Activated CD8-positive, alpha-beta memory T cell treated with anti-CD3 and anti-CD28 coated beads, Interleukin-2, amount 50 U/mL, for 1 hour (primary cell): ENCODE measurements around the gene DCAKD.

Experiments used
- DNase-seq: peaks from one replicate; pipeline ENCODE4 v3.0.0-alpha.2; 2020; ENCODE audit errors: extremely low read depth

DCAKD gene, protein sequence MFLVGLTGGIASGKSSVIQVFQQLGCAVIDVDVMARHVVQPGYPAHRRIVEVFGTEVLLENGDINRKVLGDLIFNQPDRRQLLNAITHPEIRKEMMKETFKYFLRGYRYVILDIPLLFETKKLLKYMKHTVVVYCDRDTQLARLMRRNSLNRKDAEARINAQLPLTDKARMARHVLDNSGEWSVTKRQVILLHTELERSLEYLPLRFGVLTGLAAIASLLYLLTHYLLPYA

DNA sequence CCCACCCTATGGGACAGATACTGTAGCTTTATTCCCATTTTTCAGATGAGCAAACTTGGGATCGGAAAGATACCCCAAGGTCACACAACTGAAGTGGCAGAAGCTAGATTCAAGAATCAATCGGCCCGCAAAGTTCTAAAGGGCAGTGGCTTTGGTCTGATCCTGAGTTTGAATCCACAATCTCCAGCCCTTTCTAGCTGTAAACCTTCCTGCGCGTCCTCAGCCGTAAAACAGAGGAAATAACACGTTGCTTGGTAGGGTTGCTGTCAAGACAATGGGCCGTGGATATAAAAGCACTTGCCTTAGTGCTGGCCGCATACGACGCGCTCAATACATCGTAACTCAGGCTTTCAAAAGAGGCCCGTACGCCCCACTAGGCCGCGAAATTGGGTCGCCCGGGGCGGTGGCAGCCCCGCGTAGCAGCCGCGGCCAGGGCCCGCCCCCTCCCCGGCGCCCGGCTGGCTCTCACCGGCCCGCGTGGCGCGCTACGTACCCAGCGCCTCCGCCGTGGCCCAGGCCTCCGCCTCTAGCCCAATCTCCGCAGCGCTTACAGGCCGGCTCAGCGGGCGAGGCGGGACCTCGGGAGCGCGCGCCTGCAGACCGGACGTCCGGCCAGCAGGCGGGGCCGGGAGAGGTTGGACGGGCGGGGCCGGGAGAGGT, at the start of gene DCAKD:
Gene DCAKD (minus strand): TSS at position 573 of the 660 bp plus-strand sequence. CDS start 16,747 bp downstream, outside the sequence.
- peak; percentile 58 for DNase-seq

DNA sequence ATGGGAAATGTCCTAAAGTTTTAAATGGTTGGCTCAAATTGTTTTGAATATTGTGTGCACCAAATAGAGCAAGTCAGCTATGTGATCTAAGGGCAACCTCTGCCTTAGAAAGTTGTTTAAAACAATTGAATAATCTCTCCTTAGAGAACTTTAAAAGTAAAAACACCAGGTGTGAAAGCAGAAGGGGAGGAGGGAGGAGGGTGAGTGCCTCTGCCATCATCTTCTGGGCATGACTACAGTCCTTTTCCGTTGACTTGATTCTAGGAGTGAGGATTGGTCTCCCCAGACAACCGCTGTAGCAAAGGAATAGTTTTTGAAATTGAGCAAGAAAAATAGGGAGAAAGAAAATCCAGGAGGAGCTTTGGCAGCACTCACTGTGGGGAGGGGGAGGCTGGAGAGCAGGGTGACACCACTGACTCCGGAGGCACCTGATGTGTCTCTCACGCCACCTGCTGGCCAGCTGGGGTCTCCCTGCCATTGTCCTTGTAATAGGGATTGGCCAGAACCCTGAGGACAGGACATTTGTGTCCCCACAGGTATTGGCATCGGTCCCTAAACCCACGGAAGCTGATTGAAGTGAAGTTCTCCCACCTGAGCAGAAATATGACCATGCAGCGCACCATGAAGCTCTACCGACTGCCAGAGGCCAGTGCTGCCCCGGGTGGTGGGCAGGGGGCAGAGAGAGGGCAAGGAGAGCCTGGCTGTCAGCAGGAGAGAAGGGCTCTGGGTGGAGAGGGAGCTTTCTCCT, 47.6 kb upstream of the DCAKD start:
- DNase-seq, result peak; percentile 40

DNA sequence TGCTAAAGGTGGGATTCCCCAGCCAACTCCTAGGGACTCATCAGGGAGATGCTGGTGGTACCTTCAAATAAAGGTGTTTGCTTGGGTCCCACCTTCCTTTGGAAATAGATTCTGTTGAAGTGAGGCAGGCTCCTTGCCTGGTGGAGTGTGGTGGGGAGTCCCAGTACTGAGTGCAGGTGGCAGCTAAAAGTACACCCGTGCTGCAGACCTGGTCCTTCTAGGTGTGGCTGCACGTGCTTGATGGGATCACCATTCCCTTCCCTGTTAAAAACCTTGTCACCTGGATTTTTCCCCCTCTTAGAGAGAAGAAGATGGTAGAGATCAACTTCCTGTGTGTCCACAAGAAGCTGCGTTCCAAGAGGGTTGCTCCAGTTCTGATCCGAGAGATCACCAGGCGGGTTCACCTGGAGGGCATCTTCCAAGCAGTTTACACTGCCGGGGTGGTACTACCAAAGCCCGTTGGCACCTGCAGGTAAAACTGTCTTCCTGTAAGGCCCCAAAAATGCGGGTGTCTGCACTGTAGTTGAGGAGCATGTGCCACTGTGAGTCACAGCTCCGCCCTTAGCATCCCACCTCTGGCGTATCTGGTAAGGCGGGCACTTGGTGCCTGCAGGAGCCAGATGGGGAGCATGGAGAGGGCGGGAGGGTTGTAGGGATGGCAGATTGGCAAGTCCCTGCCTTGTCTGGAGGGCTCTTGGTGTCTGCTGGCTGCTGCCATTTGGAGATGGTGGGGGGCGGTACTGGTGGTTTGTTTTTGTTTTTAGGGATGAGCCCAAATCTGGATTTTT, 46.8 kb upstream of the DCAKD start:
- no peak for DNase-seq

DNA sequence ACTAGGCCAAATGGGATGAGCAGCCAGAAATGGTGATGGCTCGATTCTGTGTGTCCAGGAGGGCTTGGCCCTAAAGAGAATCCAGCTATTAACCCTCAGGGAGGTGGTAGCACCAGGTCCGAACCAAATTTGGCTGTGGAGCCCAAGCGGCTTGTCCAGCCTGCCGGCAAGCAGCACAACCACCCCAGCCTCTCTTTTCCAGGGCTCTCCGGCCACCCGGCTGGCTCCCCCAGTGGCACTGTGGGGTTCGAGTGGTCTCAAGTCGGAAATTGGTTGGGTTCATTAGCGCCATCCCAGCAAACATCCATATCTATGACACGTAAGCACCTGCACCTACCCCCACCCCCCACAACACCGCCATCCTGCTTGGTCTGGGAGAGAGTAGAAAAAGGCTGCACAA, 45.5 kb upstream of the DCAKD start:
- DNase-seq, result no peak

DNA sequence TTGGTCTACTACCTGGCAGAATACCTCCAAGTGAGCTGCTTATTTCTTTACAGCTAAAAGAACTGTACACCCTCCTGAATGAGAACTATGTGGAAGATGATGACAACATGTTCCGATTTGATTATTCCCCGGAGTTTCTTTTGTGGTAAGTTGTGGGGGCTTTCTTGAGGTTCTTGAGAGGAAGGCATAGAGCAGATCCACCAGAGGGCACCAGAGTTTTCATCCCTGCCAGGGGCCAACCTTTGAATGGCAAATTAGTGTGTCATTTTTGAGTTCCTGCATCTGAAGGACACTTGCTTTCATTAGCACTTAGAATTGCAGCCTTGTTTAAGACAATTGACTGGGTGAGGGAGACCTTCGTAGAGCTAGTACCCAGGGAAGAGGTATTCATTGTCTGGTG, 44.7 kb upstream of the DCAKD start:
- no peak for DNase-seq

DNA sequence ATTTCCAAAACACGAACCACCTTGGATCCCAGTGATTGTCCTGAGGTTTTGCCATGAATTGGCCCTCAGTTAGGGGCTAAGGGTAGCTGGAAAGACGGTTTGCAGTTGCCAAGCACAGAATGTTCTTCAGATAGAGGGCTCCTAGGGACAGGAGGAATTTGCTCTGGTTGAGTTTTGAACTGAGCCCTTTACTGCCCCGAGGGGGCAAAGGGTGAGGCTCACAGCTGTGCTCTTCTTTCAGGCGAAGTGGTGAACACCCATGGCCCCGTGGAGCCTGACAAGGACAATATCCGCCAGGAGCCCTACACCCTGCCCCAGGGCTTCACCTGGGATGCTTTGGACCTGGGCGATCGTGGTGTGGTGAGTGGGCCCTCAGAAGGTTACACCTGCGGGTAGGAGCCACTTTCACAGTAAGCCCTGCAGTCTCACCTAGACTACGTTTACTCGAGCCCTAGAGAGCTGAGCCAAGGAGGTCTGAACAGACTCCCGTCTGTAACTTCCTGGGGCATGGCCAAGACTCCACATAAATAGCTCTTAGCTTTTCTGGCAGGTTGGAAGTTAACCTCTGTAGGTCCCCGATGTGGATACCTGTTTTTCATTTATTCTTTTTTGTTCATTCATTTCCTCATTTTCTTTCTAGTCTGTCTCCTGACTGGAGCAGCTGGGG, 42.1 kb upstream of the DCAKD start:
- DNase-seq, result no peak

DNA sequence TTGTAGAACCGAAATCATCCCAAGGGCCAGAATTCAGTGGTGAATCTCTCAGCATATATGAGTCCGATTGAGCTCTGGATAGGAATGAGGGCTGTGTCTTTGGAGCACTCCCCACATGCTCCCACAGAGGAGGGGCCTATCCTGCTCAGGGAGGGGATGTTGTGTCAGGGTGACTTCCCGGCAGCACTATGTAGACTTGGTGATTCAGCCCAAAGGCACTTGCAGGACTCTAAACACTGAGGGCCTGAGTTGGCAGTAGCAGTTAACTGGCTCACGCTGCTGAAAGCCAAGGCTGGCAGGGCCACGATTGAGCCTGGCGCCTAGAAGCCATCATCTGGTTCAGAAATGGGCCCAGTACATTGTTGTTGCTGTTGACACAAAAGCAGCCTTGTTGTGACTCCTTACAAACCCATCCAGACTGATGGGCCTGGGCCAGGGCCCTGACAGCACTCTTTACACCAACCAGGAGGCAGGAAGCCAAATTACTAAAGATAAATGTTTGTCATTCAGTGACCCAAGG, 41.5 kb upstream of the DCAKD start:
- no peak for DNase-seq

DNA sequence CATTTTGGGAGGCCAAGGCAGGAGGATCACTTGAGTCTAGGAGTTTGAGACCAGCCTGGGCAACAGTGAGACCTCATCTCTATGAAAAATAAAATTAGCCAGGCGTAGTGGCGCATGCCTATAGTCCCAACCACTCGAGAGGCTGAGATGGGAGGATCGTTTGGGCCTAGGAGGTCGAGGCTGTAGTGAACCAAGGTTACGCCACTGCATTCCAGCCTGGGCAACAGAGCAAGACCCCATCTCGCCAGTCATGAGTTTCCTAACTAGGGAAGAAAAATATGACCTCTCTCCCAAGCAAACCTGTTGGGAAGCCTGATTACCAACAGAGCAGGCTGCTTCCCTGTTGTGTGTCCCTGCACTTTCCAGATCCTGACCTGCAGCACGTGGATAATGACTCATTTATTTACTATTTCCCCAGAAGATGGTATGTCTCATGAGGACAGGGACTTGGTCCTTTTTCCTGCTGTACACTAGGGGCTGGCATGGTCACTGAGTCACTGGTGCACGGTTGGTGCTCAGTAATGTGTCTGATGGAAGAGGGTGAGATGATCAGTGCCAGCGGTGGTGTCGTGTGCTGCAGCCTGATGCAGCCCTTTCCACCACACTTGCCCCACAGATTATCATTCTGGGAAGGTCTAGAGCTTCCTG, 40.5 kb upstream of the DCAKD start:
- no peak for DNase-seq

DNA sequence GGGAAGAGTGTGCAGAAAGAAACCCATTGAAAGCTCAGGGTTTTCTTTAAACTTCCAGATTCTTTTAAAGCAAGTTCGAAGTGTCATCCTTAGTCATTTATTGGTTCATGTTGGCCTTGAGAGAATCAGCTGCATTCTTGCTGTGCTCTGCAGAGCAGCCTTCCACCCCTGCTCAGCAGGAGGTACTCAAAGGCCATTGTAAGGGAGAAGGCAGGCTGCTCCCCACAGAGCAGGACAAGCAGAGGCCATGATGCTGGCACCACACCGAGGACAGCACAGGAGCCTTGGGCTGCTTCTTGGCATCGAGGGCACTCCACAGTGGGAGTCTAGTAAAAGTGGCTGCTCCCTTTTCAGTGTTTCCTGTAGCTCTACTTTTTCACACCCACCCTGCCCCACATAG, 39.3 kb upstream of the DCAKD start:
- no peak for DNase-seq

DNA sequence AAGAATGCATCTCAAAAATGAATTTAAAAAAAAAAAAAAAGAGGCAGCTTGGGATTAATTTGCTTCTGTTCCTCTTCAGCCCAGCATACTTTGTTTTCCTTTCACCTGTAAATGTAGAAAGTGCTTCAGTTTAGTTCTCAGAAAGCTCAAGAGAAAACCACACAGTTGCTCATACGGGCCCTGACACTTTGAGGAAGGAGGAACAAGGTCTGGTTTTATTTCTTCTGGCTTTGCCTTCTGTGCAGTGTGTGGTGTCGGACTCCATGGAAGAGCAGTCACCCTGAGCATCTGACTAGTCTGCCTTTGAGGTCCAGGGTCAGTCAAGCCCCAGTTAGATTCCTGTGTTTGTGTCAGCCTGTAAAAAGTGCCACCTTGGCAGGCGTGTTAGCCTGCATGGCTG, 37.3 kb upstream of the DCAKD start:
- DNase-seq, result no peak

DNA sequence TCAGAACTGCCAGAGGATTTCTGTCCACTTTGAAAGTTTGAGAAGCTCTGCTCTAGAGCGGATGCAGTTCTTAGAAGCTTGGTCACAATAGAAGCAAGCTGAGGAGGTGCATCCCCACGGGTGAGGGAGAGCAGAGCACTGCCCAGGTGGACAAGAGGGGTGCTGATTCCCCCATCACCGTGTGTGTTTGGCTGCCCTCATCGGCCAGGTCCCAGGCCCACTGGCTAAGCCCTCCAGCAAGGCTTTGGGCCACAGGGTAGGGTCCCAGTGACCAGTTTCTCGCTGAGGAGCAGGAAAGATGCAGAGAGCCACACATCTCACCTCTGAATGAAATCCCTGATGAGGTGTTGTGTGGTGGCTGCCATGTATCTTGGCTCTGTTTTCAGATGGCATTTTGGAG, 36.5 kb upstream of the DCAKD start:
- no peak for DNase-seq

DNA sequence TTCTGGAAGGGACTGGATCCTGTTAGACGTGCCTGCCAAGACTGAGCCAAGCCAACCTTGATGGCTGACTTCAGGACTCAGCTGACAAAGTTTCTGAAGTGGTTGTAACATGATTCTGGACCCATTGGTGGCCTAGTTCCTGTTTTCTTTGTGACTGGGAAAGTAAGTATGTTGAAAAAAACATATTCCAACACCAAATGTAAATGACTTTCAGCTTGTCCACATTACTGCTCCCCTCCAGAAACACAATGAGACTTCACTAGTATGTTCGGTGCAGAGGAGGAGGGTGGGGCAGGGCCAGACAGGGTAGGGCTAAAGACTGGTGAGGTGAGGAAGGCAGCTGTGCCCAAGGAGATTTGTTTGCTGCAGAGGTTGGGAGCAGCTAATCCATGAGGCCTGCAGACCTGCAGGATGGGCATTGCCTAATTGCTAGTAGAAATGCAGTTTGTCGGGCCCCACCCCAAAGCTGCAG, 36.1 kb upstream of the DCAKD start:
- DNase-seq, result no peak

DNA sequence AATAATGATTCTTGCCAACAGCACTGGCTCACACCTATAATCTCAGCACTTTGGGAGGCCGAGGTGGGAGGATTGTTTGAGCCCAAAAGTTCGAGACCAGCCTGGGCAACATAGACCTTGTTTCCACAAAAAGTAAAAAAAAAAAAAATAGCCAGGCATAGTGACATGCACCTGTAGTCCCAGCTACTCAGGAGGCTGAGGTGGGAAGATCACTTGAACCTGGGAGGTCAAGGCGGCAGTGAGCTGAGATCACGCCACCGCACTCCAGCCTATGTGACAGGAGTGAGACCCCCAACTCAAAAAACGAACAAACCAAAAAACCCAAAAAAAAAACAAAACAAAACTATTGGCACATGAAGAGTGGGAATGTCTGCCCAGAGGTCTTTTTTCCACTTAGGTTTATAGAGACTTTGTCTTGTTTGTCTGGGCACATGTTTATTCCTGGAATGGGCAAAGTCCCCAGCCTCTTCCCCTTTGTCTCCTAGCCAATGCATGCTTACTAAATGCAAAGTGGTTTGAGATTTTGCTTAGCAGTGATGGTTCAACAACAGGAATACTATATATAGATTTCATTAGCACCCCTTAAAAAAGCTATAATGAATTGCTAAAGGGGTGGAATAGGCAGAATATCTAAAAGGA, 35.6 kb upstream of the DCAKD start:
- DNase-seq, result no peak

DNA sequence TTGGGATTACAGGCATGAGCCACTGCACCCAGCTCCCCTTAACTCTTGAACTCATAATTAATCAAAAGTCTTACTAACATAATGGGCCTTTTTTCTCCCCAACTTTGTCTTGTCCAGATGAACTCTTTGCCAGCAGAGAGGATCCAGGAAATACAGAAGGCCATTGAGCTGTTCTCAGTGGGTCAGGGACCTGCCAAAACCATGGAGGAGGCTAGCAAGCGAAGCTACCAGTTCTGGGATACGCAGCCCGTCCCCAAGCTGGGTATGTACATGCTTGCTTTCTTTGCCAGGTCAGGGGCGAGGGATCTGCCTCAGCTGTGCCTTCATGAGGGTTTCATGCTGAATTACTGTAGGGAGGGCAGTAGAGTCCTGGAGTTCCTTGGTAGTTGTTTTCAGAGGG, 35.0 kb upstream of the DCAKD start:
- no peak for DNase-seq

DNA sequence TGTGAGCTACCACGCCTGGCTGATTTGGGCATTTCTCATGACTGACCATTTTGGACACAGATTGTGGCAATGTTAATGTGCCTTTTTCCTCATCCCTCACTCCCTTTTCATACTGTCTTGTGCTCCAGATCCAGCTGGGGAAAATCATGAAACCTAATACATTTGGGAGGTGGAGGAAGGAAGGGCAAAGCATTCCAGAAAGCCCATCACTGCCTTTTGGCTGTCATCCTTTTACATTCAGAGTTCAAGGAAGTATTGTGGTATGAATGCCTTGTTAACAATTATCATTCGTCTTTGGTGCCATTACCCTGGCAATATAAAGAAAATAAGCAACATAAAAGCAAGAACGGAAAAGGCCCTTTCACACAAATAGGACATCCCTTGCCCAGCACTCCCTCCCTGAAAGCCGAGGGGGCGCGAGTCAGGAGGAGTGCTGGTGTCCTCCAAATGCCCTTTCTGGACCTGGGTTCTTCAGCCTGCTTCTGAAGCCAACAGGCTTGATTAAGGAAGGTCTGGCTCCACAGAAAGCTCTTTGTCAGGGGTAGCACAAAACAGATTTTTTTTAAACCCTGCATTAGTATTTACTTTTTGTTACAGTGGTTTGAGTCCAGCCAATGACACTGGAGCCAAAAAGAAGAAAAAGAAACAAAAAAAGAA, 29.7 kb upstream of the DCAKD start:
- DNase-seq, result no peak

DNA sequence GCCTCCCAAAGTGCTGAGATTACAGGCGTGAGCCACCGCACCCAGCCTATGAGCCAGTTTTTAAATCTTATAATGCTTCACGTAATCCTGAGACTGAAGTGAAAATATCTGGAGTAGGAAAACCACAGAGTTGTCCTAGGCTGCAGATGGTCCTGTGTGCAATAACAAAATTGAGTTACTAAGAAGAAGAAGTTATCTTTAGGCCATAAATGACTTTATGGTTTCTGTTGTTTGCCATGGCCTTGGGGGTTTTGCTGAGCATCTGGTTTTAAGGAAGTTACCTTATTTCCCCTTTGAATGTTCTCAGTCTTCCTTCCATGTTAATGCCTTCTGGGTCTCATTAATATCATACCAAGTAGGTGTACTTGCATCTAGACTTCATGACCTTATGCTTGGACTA, 26.2 kb upstream of the DCAKD start:
- DNase-seq, result no peak

DNA sequence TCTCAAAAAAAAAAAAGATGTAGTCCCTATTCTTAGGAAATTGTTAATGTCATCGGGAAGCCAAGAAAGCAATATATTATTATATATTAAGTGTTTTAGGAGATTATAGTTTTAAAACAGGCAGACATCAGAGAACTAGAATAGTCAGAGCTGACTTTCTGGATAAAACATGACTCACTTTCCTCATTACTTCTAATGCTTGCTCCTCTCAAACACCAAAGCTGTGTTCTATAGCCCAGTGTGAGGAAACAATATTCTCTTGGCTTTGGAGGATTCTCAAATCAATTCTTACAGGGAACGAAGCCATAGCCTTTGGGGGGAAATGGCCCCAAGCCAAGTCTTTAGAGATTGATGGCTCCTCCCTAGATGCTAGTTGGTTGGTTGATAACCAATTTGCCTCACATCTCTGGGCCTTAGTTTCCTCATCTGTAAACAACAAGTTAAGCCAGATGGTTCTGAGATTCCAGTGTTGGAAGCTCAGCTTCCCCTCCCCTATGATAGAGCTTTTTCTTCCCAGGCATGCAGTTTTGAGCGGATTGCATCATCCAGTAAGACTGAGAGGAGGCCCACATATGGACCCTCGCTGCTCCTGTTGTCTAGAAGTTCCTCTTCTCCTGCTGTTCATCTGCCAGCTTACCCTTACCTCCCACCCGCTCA, 22.1 kb upstream of the DCAKD start:
- DNase-seq, result no peak

DNA sequence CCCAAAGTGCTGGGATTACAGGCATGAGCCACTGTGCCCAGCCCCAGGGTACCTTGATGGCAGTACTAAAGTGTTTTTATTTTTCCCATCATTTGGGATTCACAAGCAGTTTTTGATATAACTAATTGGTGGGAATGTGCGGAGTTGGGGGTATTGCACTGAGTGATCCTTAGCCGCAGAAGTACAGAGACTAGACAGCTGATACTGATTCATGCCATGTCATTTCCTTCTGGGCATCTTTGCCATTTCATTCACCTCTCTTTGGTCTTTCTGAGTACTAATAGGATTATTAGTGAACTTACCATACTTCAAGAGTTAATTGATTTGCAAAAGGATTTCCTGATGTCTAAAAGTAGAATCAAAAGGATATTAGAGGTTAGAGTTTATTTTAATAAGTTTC, 19.4 kb upstream of the DCAKD start:
- no peak for DNase-seq

DNA sequence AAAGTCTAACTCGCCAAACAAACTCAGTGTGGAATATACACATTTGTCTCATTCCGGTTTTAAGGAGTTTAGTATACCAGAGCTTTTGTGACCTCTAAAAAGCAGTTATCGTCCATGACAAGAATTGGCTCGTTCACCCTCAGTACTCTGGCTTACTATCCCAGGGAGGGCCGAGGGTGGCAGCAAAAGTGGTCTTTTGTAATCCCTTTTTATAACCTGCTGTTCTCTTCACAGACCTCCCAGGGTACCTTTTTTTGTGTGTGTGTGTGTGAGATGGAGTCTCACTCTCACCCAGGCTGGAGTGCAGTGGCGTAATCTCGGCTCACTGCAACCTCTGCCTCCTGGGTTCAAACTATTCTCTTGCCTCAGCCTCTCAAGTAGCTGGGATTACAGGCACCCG, 18.6 kb upstream of the DCAKD start:
- DNase-seq, result no peak
